IPS-15b (cell line): ENCODE data around the gene SMIM12.
"Not testable (repeated sequence)": the region's sequence is repeated elsewhere in the genome, so short reads cannot be mapped to it uniquely, and the experiment has no call there.

Source experiments
- H3K27me3 ChIP-seq: one replicate; pipeline ENCODE4 v1.6.1; 2013; ENCODE audit warnings: low read length; ENCODE audit not compliant: control insufficient read depth, insufficient read depth
- H3K36me3 ChIP-seq: one replicate; pipeline ENCODE4 v1.6.1; 2013; ENCODE audit warnings: low read length; ENCODE audit not compliant: control insufficient read depth, insufficient read depth
- H3K4me1 ChIP-seq: one replicate; pipeline ENCODE4 v1.6.1; 2013; ENCODE audit warnings: mild to moderate bottlenecking, low read length; ENCODE audit not compliant: control insufficient read depth, insufficient read depth
- H3K4me3 ChIP-seq: one replicate; pipeline ENCODE4 v1.5.1; 2013; ENCODE audit warnings: low read depth, low read length
- H3K9ac ChIP-seq: one replicate; pipeline ENCODE4 v1.6.1; 2013; ENCODE audit warnings: low read depth, mild to moderate bottlenecking, low read length
- H3K9me3 ChIP-seq: one replicate; pipeline ENCODE4 v1.6.1; 2013; ENCODE audit warnings: mild to moderate bottlenecking, low read length; ENCODE audit not compliant: control insufficient read depth, insufficient read depth

Gene SMIM12

DNA sequence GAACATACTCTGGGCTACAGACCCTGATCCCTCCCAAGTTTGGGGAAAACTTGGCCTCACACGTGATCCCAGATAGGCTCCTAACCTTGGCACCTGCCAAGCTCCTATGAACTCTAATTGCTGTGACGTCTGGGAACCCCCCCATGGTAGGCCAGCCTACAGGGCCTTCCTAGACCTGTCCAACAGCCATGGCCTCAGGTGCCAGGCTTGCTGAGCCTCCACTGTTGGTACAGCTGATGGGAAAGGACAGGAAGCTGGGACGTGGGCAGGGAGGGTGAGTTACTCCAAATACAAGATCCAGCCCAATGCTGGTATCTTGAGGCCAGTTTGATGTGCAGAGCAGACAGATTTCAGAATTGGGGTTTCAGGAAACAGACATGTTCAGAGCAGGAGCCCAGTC, 19.1 kb downstream of the SMIM12 start:
- Histone ChIP-seq H3K9ac (no peak overlapping the region), H3K9me3 (no peaks in the 10 kb centered on the region), H3K36me3 (no peaks in the 10 kb centered on the region), H3K27me3 (no peaks in the 10 kb centered on the region), H3K4me3 (no peak overlapping the region), H3K4me1 (peaks cover 26% of the 10 kb centered on the region)

DNA sequence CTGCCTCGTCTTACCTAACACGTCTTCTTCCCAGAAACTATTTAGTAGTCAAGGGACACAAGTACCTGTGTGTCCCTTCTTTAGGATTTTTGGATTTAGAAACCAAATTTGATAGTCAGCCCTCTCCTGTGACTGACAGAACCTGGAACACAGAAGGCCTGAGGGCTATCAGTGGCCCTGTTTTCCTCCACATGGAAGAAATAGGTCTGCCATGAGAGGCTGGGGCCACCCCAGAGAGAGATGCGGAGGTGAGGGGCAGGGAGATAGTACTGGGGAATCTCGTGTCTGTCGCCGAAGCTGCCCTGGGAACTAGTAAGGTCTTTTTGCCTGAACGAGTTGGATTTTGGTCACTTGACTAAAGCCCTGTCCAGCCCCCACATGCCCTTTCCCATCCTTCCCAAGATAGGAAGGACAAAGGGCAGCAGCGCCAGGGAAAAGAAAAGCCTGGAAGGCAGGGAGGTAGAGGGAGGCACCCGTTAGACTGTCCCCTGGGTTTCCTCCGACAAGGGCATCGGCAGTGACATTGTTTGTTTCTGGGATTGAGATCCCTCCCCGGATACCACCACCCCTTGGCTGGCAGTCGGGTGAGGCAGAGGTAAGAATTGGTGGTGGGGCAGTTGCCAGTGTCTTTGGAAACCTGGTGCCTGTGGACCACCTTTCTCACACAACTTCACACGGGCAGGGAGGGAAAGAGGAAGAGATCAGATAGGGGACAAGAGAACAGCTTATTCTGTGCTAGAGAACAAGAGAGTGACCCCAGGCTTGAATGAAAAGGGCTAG, 19.8 kb downstream of the SMIM12 start:
- Histone ChIP-seq H3K36me3 (no peaks in the 10 kb centered on the region), H3K27me3 (no peaks in the 10 kb centered on the region), H3K9ac (no peak overlapping the region), H3K9me3 (no peaks in the 10 kb centered on the region), H3K4me3 (no peak overlapping the region), H3K4me1 (peaks cover 22% of the 10 kb centered on the region)

DNA sequence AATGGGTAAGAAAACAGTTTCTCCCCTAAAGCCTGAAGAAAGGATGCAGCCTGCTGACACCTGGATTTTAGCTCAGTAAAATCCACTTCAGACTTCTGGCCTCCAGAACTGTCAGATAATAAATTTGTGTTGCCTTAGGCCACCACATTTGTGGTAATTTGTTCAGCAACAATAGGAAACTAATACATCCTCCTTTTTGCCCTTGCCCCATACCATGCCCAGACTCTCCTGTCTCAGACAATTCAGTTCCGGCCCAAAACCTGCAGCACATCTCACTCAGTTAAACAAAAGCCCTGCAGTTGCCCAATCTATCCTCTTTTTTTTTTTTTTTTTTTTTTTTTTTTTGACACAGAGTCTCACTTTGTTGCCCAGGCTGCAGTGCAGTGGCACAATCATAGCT, 25.8 kb downstream of the SMIM12 start:
- H3K4me1 ChIP-seq: no peaks in the 10 kb centered on the region
- no peaks in the 10 kb centered on the region for H3K9me3 ChIP-seq
- H3K36me3 ChIP-seq: no peaks in the 10 kb centered on the region
- no peaks in the 10 kb centered on the region for H3K27me3 ChIP-seq
- H3K4me3 ChIP-seq: no peak overlapping the region
- no peak overlapping the region for H3K9ac ChIP-seq

DNA sequence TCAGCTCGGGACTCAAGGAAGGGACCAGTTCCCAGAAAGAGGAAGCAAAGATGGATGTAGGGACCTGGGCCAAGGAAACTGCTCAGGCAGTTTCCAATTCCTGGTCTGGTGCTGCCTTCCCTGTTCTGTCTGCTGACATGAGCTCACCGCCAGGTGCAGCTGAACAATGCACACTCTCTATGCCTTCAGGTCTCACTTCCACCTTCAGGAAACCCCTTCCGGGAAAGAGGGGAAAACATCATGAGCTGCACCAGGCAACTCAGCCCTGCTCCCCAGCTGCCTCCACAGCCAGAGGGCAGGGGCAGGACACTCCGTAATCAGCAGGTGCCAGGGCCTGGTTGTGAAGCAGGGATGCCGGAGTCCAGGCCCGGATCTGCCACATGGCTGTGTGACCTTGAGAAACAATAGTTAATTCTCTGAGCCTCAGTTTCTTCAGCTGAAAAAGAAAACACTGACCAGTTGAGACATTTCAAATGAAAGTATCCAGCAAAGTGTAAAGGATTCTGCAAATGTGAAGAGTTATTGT, 27.8 kb downstream of the SMIM12 start:
- Histone ChIP-seq H3K4me3 (no peak overlapping the region), H3K27me3 (no peaks in the 10 kb centered on the region), H3K9ac (no peak overlapping the region), H3K4me1 (no peaks in the 10 kb centered on the region), H3K36me3 (no peaks in the 10 kb centered on the region), H3K9me3 (no peaks in the 10 kb centered on the region)

DNA sequence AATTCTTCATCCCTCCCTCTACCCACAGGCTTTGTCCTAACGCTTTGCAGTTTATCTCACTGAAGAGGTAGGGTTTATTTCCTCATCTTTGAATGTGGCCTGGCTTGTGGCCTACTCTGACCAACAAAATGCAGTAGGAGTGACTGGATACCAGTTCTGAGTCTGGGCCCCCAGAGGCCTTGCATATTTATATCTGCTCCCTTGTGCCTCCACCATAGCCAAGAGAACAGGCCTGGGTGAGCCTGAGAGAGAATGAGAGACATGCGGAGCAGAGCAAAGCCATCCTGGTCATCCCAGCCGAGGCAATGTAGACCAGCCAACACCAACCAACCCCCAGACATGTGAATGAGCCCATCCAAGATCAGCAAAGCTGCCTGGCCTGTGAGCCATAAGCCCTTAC, 30.3 kb downstream of the SMIM12 start:
- Histone ChIP-seq H3K4me1 (no peaks in the 10 kb centered on the region), H3K36me3 (no peaks in the 10 kb centered on the region), H3K4me3 (no peak overlapping the region), H3K9ac (no peak overlapping the region), H3K9me3 (no peaks in the 10 kb centered on the region), H3K27me3 (no peaks in the 10 kb centered on the region)

DNA sequence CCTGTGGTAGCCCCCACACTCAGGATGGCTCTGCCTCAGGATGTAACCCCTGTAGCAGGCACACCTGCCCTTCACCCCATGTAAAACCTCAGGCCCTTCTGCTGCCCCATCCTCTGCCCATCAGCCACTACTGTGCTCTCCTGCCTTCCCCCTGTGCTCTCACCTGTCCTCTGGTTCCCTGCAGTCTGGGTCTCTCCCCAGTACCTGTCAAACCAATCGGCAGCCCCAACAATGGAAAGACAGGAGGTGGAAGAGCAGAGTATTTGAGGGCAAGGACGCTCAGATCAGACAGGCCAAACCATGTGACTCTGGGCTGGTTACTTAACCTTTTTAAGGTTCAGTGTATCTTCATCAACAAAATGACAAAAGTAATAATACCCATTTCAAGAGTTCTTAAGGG, 30.9 kb downstream of the SMIM12 start:
- no peaks in the 10 kb centered on the region for H3K4me1 ChIP-seq
- H3K4me3 ChIP-seq: no peak overlapping the region
- no peaks in the 10 kb centered on the region for H3K27me3 ChIP-seq
- H3K9ac ChIP-seq: no peak overlapping the region
- no peaks in the 10 kb centered on the region for H3K9me3 ChIP-seq
- no peaks in the 10 kb centered on the region for H3K36me3 ChIP-seq

DNA sequence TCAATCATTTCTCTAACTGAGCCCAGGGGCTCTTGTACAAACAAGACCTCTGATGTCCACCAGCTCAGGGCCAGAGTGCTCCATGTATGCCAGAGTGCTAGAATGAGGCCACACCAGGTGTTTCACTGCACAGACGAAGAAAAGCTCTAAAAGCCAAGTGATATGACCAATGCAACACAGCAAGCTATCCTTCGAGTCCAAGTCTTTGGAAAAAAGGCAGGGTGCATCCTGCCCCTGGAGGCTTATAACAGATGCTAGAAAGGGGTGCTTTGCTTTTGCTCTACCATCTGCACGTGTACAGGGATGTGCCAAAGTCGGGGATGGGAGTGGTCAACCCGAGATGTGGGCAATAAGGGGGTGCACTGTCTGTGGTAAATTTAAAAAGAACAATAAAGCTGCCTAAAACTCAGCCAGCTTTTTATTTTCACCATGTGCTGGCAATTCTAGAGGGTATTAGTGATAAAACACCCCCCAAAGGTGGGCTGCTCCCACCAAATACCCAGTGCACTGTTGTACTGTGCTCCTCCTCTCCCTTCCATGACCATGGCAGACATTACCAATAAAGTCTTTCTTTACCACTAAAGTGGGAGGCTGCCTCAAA, 32.1 kb downstream of the SMIM12 start:
- Histone ChIP-seq H3K9me3 (no peaks in the 10 kb centered on the region), H3K9ac (no peak overlapping the region), H3K4me1 (no peaks in the 10 kb centered on the region), H3K36me3 (no peaks in the 10 kb centered on the region), H3K4me3 (no peak overlapping the region), H3K27me3 (no peaks in the 10 kb centered on the region)

DNA sequence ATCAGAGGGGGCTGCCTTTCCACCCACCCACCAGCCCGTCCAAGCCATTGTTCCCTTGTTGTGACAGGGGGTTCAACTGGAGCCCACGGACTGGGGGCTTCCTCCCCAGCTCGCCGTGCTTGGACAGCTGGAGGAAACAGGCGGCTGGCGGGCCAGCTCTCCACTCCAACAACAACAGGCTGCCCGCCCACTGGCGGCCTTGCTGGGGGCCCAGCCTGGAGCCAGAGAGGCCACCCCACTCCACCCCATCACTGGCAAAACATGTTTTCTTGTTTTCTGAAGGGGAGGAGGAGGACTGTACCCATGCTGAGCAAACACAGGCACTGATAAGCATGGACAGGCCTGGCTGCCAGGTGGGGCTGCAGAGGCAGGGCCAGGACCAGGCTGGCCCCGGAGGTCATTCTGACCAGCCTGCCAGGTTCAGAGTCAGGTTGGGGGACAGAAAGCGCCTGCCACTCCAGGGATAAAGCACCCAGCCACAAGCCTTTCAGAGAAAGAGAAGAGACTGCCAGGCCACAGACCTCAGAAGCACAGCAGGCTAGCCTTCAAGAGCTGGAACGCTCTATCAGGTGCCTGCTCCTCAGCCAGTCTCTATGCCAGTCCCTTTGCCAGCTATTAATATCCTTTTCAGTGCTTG, 34.0 kb downstream of the SMIM12 start:
- Histone ChIP-seq H3K9me3 (no peaks in the 10 kb centered on the region), H3K4me1 (no peaks in the 10 kb centered on the region), H3K27me3 (no peaks in the 10 kb centered on the region), H3K36me3 (no peaks in the 10 kb centered on the region), H3K4me3 (no peak overlapping the region), H3K9ac (no peak overlapping the region)

DNA sequence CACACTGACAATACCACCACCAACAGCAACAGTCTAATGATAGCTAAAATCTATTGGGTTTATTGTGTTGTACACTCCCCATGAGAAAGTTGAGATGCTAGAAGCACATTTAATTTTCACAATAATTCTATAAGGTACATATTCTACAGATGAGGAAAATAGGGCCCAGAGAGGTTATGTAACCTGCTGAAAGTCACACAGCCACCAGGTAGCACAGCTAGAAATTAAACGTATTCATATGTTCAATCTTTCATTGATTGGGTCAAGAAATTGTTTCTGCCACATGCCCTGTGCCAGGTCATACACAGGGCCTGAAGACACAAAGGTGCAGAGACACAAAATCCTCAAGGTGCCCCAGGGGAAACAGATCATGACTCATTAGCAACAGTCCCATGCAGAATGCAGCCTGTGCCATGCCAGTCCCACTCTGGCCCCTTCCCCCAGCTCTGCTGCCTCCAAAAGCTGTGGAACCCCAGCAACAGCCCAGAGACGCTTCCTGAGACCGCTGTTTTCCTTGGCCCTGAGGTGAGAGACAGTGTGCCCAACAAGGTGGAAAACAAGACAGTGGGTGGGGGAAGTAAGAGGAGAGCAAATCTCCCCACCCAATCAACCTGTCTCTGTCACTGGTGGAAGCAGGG, 34.6 kb downstream of the SMIM12 start:
- H3K9ac ChIP-seq: no peak overlapping the region
- no peak overlapping the region for H3K4me3 ChIP-seq
- H3K4me1 ChIP-seq: no peaks in the 10 kb centered on the region
- H3K9me3 ChIP-seq: no peaks in the 10 kb centered on the region
- H3K36me3 ChIP-seq: no peaks in the 10 kb centered on the region
- no peaks in the 10 kb centered on the region for H3K27me3 ChIP-seq

DNA sequence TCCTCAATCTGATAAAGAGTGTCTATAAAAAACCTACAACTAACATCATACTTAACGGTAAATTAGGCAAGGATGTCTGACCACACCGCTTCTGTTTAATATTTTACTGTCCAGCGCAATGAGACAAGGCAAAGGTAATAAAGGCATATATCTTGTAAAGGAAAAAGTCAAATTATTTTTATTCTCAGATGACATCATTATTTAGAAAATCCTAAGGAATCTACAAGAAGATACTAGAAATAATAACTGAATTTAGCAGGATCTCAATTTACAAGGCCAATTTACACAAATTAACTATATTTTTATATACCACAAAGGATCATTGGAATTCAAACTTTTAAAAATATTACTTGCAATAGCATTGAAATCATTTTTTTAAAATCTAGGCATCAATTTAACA, 37.3 kb downstream of the SMIM12 start:
- no peaks in the 10 kb centered on the region for H3K27me3 ChIP-seq
- no peaks in the 10 kb centered on the region for H3K4me1 ChIP-seq
- H3K4me3 ChIP-seq: no peak overlapping the region
- no peaks in the 10 kb centered on the region for H3K36me3 ChIP-seq
- no peak overlapping the region for H3K9ac ChIP-seq
- H3K9me3 ChIP-seq: no peaks in the 10 kb centered on the region

DNA sequence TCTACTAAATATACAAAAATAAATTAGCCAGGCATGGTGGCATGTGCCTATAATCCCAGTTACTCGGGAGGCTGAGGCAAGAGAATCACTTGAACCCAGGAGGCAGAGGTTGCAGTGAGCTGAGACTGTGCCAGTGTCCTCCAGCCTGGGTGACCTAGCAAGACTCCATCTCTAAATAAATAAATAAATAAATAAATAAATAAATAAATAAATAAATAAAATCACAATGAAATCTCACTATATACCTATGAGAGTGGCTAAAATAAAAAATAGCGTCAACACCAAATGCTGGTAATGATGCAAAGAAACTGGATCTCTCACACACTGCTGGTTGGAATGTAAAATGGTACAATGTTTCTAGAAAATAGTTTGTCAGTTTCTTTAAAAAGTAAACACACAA, 40.7 kb downstream of the SMIM12 start:
- not testable (repeated sequence) for H3K9ac ChIP-seq, H3K27me3 ChIP-seq, H3K9me3 ChIP-seq, H3K36me3 ChIP-seq, H3K4me3 ChIP-seq, H3K4me1 ChIP-seq
